Mesothelial cell of epicardium (in vitro differentiated cells): ENCODE data around the gene KRTCAP2. TPM values are rescaled to one million over a fixed set of nuclear protein-coding genes. Genes with fewer than 3 reads are reported as not detected.

ENCODE experiments used
- DNase-seq, 2 experiments: peaks; one replicate each; pipeline ENCODE4 v3.0.0; 2021; ENCODE audit warnings: low spot score in 2 of 2; ENCODE audit not compliant: unreplicated experiment in 2 of 2
- H3K27ac Mint-ChIP-seq: 2 replicates; pipeline ENCODE4 v1.8.0; 2021; ENCODE audit warnings: mixed read lengths
- H3K27me3 Mint-ChIP-seq: 2 replicates; pipeline ENCODE4 v1.8.0; 2021; ENCODE audit warnings: low read depth, mixed read lengths
- H3K36me3 Mint-ChIP-seq: 2 replicates; pipeline ENCODE4 v1.8.0; 2021; ENCODE audit warnings: mixed read lengths
- H3K4me1 Mint-ChIP-seq: 2 replicates; pipeline ENCODE4 v1.8.0; 2021; ENCODE audit warnings: mixed read lengths
- H3K4me3 Mint-ChIP-seq: 2 replicates; pipeline ENCODE4 v1.8.0; 2021; ENCODE audit warnings: mild to moderate bottlenecking, moderate library complexity, mixed read lengths
- H3K9me3 Mint-ChIP-seq: 2 replicates; pipeline ENCODE4 v1.8.0; 2021; ENCODE audit warnings: mixed read lengths
- CTCF ChIP-seq: fragments of 200-600 bp; sonication (generic); IDR thresholded peaks from one replicate; pipeline ENCODE4 v1.5.0; 2021; ENCODE audit warnings: antibody characterized with exemption; ENCODE audit not compliant: unreplicated experiment
- total RNA-seq: library from RNA; stranded (reverse); gene quantifications from 3 replicates; pipeline ENCODE4 v1.2.1, GENCODE V29; 2021

The KRTCAP2 gene
- total RNA-seq, 1 donor from 2014 or later = 120 TPM

- H3K9me3 Mint-ChIP-seq = no peaks in the 10 kb centered on the region
- no peaks in the 10 kb centered on the region for H3K36me3 Mint-ChIP-seq
- no peaks in the 10 kb centered on the region for H3K27me3 Mint-ChIP-seq
- TF ChIP-seq CTCF = no peak
- no peak overlapping the region for H3K27ac Mint-ChIP-seq
- no peaks in the 10 kb centered on the region for H3K4me1 Mint-ChIP-seq
- no peak overlapping the region for H3K4me3 Mint-ChIP-seq
- DNase-seq = no peak
These were observed 9.0 kb upstream of the KRTCAP2 start for GRCh38 chr1:155182052-155182550.

- Mint-ChIP-seq H3K9me3 (no peaks in the 10 kb centered on the region), H3K4me1 (no peaks in the 10 kb centered on the region), H3K36me3 (no peaks in the 10 kb centered on the region), H3K27ac (no peak overlapping the region), H3K4me3 (no peak overlapping the region), H3K27me3 (no peaks in the 10 kb centered on the region)
- DNase-seq = no peak
- no peak for TF ChIP-seq CTCF
These were observed 8.4 kb upstream of the KRTCAP2 start for GRCh38 chr1:155181371-155182051.

GRCh38 chr1:155179112-155180031, 6.3 kb upstream of the KRTCAP2 start:
- no peak for TF ChIP-seq CTCF
- Mint-ChIP-seq H3K4me1 (peaks cover 5% of the 10 kb centered on the region), H3K36me3 (no peaks in the 10 kb centered on the region), H3K27ac (no peak overlapping the region), H3K9me3 (no peaks in the 10 kb centered on the region), H3K4me3 (no peak overlapping the region), H3K27me3 (peaks cover 5% of the 10 kb centered on the region)
- DNase-seq = no peak

GRCh38 chr1:155178441-155179111, 5.5 kb upstream of the KRTCAP2 start:
- Mint-ChIP-seq H3K9me3 (no peaks in the 10 kb centered on the region), H3K4me3 (no peak overlapping the region), H3K27me3 (peaks cover 9% of the 10 kb centered on the region), H3K4me1 (peaks cover 10% of the 10 kb centered on the region), H3K27ac (no peak overlapping the region), H3K36me3 (no peaks in the 10 kb centered on the region)
- DNase-seq = no peak
- no peak for TF ChIP-seq CTCF

GRCh38 chr1:155177918-155178281, 4.8 kb upstream of the KRTCAP2 start:
- Mint-ChIP-seq H3K27me3 (peaks cover 11% of the 10 kb centered on the region), H3K4me1 (peaks cover 16% of the 10 kb centered on the region), H3K36me3 (no peaks in the 10 kb centered on the region), H3K4me3 (no peak overlapping the region), H3K27ac (no peak overlapping the region), H3K9me3 (no peaks in the 10 kb centered on the region)
- no peak for DNase-seq
- no peak for TF ChIP-seq CTCF
